WERI-Rb-1 (cell line): ENCODE measurements around the gene SAMD4A.

Experiments used
- DNase-seq: peaks from one replicate; pipeline ENCODE4 v3.0.0-alpha.2; 2020
- H3K27ac ChIP-seq: fragments of 250-450 bp; sonication (Bioruptor Pico); 2 replicates; pipeline ENCODE4 v1.5.1; 2020; ENCODE audit warnings: mild to moderate bottlenecking, moderate library complexity
- H3K27me3 ChIP-seq: fragments of 250-450 bp; sonication (Bioruptor Pico); 2 replicates; pipeline ENCODE4 v1.5.1; 2021; ENCODE audit warnings: mild to moderate bottlenecking, low read depth, moderate library complexity; ENCODE audit not compliant: insufficient read depth, severe bottlenecking
- H3K36me3 ChIP-seq: fragments of 250-450 bp; sonication (Bioruptor Pico); 2 replicates; pipeline ENCODE4 v1.5.1; 2020; ENCODE audit warnings: mild to moderate bottlenecking, moderate library complexity
- H3K4me3 ChIP-seq: 2 replicates; pipeline ENCODE4 v1.5.1; 2011; ENCODE audit warnings: low read depth, mild to moderate bottlenecking, control low read depth, low read length
- H3K9me3 ChIP-seq: fragments of 250-450 bp; sonication (Bioruptor Pico); 2 replicates; pipeline ENCODE4 v1.5.1; 2021; ENCODE audit warnings: mild to moderate bottlenecking, moderate library complexity; ENCODE audit not compliant: severe bottlenecking
- TF ChIP-seq, protein P1 (sequence below): IDR thresholded peaks from 2 replicates; pipeline ENCODE4 v1.5.1; 2011; ENCODE audit warnings: low read depth, mild to moderate bottlenecking, control low read depth, inconsistent platforms, low read length

The SAMD4A gene

DNA sequence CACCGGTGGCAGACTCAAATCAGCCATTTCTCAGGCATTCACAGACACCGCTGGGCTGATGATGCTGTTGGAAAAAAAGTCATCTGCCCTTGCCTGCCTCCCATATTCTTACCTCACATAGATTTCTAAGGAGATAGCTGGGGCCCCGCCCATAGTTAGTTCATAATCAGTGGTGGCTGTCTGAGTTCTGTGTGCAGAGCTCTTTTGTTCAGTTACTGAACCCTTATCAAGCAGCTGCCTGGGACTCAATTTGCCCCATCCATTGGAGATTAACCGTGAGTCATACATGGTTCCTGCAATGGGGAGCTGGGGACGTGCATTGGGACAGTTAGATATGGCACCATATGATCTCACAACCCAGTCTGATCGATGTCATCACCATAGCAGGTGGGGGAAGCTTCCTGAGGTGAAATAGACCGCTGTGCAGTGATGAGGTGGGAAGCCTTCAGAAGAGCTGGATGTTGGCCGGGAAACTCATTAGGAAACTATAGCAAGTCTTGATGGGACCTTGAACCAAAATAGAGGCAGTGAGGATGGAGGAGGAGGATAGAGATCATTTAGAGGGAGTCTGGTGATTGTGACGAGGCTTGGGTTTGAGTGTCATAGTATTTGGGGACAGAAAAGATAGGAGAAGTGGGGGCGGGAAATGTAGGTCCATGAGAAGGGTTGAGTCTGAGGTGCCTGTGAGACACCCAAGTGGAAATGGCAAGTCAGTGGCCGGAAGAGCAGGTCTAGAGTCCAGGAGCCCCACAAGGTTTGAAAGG, 187.9 kb downstream of the SAMD4A start:
- Histone ChIP-seq H3K36me3 (peaks cover 33% of the 10 kb centered on the region), H3K9me3 (no peaks in the 10 kb centered on the region), H3K4me3 (no peak overlapping the region), H3K27ac (no peak overlapping the region), H3K27me3 (no peaks in the 10 kb centered on the region)
- TF ChIP-seq, protein P1, sequence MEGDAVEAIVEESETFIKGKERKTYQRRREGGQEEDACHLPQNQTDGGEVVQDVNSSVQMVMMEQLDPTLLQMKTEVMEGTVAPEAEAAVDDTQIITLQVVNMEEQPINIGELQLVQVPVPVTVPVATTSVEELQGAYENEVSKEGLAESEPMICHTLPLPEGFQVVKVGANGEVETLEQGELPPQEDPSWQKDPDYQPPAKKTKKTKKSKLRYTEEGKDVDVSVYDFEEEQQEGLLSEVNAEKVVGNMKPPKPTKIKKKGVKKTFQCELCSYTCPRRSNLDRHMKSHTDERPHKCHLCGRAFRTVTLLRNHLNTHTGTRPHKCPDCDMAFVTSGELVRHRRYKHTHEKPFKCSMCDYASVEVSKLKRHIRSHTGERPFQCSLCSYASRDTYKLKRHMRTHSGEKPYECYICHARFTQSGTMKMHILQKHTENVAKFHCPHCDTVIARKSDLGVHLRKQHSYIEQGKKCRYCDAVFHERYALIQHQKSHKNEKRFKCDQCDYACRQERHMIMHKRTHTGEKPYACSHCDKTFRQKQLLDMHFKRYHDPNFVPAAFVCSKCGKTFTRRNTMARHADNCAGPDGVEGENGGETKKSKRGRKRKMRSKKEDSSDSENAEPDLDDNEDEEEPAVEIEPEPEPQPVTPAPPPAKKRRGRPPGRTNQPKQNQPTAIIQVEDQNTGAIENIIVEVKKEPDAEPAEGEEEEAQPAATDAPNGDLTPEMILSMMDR: no peak
- no peak for DNase-seq

DNA sequence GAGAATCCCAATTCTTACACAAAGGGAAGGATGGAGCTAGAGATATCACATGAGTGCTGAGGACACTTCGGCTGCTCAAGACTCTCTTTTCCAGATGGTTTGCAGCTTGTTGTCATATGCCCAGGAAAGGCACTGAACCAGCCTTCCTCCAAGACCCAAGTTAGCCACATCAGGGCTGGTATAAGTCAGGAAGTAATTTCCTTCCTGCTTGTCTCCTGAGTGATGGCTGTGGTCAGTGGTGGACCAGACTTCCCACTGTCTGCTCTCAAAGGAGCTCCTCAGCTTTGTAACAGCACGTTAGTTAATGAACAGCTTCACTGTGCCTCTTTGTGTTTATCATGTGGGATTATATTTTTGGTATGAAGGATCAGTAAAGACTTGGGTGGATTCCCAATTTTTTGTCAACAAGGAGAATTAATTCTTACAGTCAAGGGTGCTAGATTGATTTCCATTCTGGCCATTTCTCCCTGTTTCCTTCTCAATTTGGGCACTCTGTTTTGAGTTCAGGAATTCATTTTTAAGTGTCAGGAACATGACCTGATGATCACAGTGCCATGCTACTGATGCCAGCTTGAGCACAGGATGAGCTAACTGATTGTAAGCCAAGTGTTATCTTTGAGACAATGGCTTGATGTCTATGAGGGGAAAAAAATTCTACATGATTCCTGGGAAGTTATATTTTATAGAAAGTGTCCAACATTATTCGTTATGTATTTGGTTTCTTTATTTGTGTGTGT, 189.9 kb downstream of the SAMD4A start:
- H3K27me3 ChIP-seq: no peaks in the 10 kb centered on the region
- H3K4me3 ChIP-seq: no peak overlapping the region
- peaks cover 37% of the 10 kb centered on the region for H3K36me3 ChIP-seq
- TF ChIP-seq, protein P1: no peak
- H3K9me3 ChIP-seq: no peaks in the 10 kb centered on the region
- no peak overlapping the region for H3K27ac ChIP-seq
- no peak for DNase-seq

DNA sequence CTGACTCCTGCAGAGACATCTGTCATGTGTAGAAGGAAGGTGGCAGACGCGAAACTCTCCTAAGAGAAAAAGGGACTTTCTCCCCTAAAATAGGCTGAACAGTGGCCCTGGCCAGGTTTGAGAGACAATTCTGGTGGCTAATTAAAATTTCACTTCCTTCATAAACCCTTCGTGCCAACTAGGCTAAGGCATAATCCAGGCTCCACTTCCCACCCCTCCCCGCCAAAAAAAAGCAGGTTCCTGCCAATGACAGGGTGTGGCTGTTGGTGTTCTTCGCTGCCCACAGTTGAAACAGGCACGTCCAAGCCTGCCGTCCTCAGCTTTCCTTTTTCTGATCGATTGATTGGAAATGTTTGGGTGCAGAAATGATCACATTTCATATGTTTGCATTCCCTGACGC, 191.1 kb downstream of the SAMD4A start:
- H3K9me3 ChIP-seq: no peaks in the 10 kb centered on the region
- H3K4me3 ChIP-seq: no peak overlapping the region
- H3K36me3 ChIP-seq: peaks cover 34% of the 10 kb centered on the region
- no peak overlapping the region for H3K27ac ChIP-seq
- TF ChIP-seq, protein P1: no peak
- no peaks in the 10 kb centered on the region for H3K27me3 ChIP-seq
- DNase-seq: no peak

DNA sequence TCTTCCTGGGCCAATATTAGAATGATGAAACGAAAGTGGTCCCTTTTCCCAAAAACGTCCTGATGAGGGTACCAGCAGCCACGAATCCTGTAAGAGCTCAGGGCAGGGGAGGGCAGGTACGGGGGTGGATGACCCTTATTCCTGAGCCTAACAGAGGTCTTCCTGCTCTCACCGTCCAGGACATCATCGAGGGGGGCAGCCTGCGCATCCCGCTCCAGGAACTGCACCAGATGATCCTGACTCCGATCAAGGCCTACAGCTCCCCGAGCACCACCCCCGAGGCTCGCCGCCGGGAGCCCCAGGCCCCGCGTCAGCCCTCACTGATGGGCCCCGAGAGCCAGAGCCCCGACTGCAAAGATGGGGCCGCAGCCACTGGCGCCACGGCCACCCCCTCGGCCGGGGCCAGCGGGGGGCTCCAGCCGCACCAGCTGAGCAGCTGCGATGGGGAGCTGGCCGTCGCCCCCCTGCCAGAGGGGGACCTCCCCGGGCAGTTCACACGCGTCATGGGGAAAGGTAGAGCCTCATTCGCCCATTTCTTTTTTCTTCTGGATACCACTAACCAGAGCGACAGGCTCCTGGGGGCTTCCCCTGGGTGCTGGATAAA, 193.2 kb downstream of the SAMD4A start:
- no peaks in the 10 kb centered on the region for H3K27me3 ChIP-seq
- no peak overlapping the region for H3K4me3 ChIP-seq
- peaks cover 43% of the 10 kb centered on the region for H3K36me3 ChIP-seq
- TF ChIP-seq, protein P1: no peak
- H3K27ac ChIP-seq: no peak overlapping the region
- no peaks in the 10 kb centered on the region for H3K9me3 ChIP-seq
- DNase-seq: no peak

DNA sequence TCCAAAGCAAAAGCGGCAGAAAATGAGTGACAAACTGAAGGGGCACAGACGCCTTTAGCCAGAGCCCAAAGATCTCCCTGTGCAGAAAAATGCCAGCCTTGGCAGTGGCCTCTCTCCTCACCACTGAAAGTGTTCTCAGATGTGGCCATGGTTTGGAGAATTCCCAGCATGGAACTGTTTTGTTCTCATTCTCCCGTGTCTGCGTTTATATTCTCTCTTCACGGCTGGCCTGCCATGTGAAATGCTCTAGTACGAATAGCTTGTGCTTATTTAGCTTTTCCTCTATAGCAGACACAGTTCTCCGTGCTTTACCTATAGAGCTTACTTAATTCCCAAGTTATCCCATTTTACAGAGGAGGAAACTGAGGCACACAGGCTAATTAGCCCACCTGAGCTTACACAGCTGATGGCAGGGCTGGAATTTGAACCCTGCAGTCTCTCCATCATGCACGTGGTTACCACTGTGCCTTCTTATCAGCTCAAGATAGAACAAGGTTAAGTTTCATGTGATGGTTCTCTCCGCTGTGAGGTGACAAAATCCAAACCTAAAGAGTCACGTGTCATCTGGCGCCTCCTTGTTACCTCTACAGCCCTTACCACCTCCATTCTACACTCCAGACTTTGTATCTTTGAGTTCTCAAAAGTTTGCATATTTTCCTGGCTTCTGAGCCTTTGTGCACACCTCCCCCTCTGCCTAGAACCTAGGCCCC, 194.1 kb downstream of the SAMD4A start:
- H3K27ac ChIP-seq: no peak overlapping the region
- H3K4me3 ChIP-seq: no peak overlapping the region
- peaks cover 46% of the 10 kb centered on the region for H3K36me3 ChIP-seq
- DNase-seq: no peak
- TF ChIP-seq, protein P1: no peak
- H3K9me3 ChIP-seq: no peaks in the 10 kb centered on the region
- H3K27me3 ChIP-seq: no peaks in the 10 kb centered on the region
